Omental fat pad (tissue), 4 donors: Measurements from ENCODE around the gene EEF1G. TPM values are rescaled to one million over a fixed set of nuclear protein-coding genes. Genes with fewer than 3 reads are reported as not detected.

Source experiments
- ATAC-seq: fragments of 150-250 bp; one replicate; pipeline ENCODE4 v1.9.1; 2016; ENCODE audit warnings: mild to moderate bottlenecking, moderate library complexity; ENCODE audit not compliant: low FRiP score
- DNase-seq: peaks from one replicate; pipeline ENCODE4 v3.0.0-alpha.2; 2019; ENCODE audit warnings: low spot score
- total RNA-seq, 4 donors: library from RNA; depleted of rRNA; stranded (reverse); fragments of >200 nt; gene quantifications; one replicate each; pipeline ENCODE4 v1.1.0, GENCODE V29; 2016
- TF ChIP-seq, protein P1 (sequence below), 3 donors: fragments of 450-650 bp; IDR thresholded peaks; one replicate each; pipeline ENCODE4 v1.5.1; 2016 to 2017; ENCODE audit warnings: antibody characterized with exemption in 3 of 3, mild to moderate bottlenecking in 3 of 3, moderate library complexity in 2 of 3

Gene EEF1G
- total RNA-seq, 4 donors from 2014 or later: 1,194 to 1,561 (median 1,267) TPM

DNA sequence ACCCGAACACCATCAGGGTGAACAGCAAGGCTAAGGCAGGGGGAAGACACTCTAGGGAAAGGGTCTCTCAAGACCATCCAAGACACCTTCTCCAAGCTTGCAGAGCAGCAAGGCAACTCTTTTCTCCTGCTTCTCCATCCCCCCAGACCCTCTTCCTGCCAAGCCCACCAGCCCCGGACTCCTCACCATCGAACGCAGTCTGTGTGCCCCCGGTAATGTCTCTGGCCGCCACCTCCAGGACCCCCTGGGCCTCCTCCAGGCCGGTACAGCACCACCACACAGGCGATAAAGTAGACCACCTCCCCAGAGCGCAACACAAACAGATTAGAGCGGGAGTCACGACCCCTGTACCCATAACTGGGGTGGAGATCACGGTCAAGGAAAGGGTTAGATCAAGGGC is 35.1 kb upstream of the EEF1G start:
- ATAC-seq (no peak), DNase-seq (no peak)
- TF ChIP-seq, protein P1, sequence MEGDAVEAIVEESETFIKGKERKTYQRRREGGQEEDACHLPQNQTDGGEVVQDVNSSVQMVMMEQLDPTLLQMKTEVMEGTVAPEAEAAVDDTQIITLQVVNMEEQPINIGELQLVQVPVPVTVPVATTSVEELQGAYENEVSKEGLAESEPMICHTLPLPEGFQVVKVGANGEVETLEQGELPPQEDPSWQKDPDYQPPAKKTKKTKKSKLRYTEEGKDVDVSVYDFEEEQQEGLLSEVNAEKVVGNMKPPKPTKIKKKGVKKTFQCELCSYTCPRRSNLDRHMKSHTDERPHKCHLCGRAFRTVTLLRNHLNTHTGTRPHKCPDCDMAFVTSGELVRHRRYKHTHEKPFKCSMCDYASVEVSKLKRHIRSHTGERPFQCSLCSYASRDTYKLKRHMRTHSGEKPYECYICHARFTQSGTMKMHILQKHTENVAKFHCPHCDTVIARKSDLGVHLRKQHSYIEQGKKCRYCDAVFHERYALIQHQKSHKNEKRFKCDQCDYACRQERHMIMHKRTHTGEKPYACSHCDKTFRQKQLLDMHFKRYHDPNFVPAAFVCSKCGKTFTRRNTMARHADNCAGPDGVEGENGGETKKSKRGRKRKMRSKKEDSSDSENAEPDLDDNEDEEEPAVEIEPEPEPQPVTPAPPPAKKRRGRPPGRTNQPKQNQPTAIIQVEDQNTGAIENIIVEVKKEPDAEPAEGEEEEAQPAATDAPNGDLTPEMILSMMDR (IDR thresholded peaks at IDR 0.05): no peak

DNA sequence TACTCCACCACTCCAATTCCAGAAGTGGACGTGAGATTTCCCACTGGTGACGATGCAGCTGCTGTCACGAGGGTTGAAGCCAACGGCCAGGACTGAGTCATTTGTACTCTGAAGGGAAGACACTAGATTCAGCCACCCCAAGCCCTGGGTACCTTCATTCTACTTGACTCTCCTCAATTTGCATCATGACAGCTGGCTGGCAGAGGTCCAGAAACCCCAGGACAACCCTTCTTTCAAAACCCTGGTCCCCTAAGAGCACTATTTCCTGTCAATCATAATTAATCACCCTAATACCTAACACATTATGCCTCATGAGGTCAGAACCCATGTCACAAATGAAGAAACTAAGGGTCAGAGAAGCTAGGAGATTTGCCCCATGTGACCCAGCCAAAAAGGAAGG is 34.0 kb upstream of the EEF1G start:
- no peak for ATAC-seq
- DNase-seq: no peak
- TF ChIP-seq, protein P1 (IDR thresholded peaks at IDR 0.05): no peak

DNA sequence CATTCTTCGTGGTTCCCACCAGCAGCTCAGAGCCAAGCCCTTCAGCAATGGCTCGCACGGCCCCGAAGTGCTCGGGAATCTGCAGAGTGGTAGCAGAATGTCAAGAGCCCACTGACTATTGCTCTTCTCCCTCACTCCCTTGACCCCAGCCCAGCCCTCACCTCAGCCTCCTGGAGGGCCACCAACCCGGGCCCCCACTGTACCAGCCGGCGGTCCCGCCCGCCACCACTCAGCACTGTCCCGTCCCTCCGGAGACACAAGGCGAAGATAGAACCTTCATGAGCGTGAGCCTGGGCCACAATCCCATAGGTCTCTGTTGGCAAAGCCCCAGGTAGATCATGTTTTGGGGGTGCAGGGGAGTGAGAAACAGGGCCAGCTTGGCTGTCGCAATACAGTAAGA is 32.2 kb upstream of the EEF1G start:
- no peak for DNase-seq
- TF ChIP-seq, protein P1 (IDR thresholded peaks at IDR 0.05): no peak

DNA sequence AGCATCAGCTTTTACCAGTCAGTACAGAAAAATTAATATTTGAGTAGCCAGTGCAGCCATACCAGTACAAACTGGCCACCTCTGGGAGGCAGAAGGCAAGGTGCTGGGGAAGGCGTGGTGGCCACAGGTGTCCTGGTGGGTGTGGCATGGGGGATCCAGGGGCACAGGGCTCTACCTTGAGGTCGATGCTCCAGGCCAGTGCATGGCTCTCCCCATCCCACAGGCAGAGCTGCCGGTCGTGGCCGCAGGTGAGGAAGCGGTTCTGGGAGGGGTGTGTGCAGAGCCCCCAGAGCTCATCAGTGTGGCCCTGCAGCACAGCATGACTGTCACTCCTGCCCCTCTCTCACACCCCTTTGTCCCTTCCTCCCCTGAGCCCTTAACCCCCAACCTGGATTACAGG is 31.8 kb upstream of the EEF1G start:
- TF ChIP-seq, protein P1 (IDR thresholded peaks at IDR 0.05): no peak
- no peak for ATAC-seq

More for the DNA sequence above, 32.2 kb upstream of the EEF1G start:
- no peak for ATAC-seq

DNA sequence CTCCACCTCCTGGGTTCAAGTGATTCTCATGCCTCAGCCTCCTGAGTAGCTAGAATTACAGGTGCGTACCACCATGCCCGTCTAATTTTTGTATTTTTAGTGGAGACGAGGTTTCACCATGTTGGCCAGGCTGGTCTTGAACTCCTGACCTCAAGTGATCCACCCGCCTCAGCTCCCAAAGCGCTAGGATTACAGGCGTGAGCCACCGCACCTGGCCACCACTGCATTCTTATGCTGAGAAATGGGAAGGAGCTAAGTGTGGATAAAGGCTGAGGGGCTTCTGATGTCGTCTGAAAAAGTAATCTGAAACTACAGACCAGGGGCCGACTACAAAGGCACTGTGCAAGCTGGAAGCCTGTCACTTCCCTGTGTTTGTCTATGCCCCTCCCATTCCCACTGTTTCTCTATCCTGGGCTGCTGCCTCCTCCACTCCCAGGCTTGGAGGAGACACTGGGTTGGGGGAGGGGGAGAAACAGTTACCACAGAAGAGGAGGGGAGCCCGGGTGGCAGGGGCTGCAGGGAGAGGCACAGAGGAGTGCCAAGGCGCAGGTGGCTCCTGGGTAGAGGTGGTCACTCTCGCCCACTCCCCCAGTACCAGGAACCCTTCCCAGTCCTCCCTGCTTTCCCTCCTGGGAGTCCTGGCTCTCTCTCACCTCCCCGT is 30.9 kb upstream of the EEF1G start:
- TF ChIP-seq, protein P1 (IDR thresholded peaks at IDR 0.05): no peak
- no peak for ATAC-seq
- DNase-seq: no peak

More for the DNA sequence above, 31.8 kb upstream of the EEF1G start:
- DNase-seq: no peak

DNA sequence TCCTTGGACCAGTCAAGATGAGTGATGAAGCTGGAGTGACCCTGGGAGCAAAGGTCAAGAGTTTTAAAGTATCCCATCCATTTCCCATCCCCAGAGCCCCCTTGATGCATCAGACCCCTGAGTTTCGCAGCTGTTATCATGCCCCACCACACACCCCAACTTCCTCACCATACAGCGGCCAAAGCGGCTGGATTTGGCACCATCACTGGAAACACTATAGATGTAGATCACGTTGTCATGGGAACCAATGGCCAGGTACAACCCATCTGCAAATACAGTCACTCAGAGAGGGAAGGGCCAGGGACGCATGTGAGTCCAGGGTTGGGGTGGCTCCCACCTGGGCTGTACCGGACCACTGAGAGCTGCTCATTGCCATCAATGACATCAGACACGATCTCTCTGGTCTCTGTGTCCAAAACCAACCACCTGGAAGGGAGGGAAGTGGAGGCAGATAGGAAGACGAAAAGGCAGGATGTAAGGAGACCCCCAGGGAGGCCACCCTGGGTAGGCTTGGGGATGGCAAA is 30.1 kb upstream of the EEF1G start:
- ATAC-seq (no peak), DNase-seq (no peak)
- TF ChIP-seq, protein P1 (IDR thresholded peaks at IDR 0.05): no peak

DNA sequence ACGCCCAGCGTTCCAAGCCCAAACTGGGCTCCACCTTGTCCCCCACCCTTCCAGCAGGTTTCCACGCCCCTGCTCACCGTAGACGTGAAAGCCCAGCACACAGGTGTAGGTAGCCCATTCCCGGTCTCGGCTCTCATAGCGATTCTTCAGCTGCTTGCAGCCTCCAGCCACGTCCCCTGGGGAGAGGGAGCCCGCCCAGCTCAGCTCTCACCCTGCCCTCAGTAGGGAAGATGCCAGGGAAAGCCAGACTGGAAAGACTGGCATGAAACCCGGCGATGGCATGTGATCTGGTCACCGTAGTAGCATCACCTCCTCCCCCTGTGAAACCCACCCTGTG is 29.3 kb upstream of the EEF1G start:
- TF ChIP-seq, protein P1 (IDR thresholded peaks at IDR 0.05): no peak
- DNase-seq: no peak
- no peak for ATAC-seq
